Activated T-helper 2 cell treated with anti-CD3 and anti-CD28 coated beads, Interferon-gamma antibody, Interleukin-2, Interleukin-4, amounts not matched to agents 10 μg/mL and 5 μg/mL and 100 μg/mL, durations not matched to agents 14 hours and 24 hours and 36 hours (primary cell): ENCODE measurements around the gene SUMF1. TPM values are rescaled to one million over a fixed set of nuclear protein-coding genes. Genes with fewer than 3 reads are reported as not detected.

Source experiments
- DNase-seq: peaks from one replicate; pipeline ENCODE4 v3.0.0; 2021; ENCODE audit warnings: low spot score
- H3K27ac Mint-ChIP-seq: one replicate; pipeline ENCODE4 v1.8.0; 2021; ENCODE audit warnings: mixed read lengths
- H3K27me3 Mint-ChIP-seq: one replicate; pipeline ENCODE4 v1.8.0; 2021; ENCODE audit warnings: low read depth, mixed read lengths
- H3K36me3 Mint-ChIP-seq: one replicate; pipeline ENCODE4 v1.8.0; 2021; ENCODE audit warnings: low read depth, mixed read lengths
- H3K4me1 Mint-ChIP-seq: one replicate; pipeline ENCODE4 v1.8.0; 2021; ENCODE audit warnings: low read depth, mixed read lengths
- H3K4me3 Mint-ChIP-seq: one replicate; pipeline ENCODE4 v1.8.0; 2021; ENCODE audit warnings: low read depth, mild to moderate bottlenecking, moderate library complexity, mixed read lengths
- H3K9me3 Mint-ChIP-seq: one replicate; pipeline ENCODE4 v1.8.0; 2021; ENCODE audit warnings: mixed read lengths
- intact Hi-C: fragments of 100-400 bp; cut with micrococcal nuclease; formaldehyde crosslinking; loops from one replicate; pipeline ENCODE4 v1.15.1; 2023
- total RNA-seq: library from RNA; stranded (reverse); gene quantifications from 2 replicates; pipeline ENCODE4 v1.2.3, GENCODE V29; 2022

The SUMF1 gene
- total RNA-seq, 1 donor from 2014 or later, result 7.7 TPM

DNA sequence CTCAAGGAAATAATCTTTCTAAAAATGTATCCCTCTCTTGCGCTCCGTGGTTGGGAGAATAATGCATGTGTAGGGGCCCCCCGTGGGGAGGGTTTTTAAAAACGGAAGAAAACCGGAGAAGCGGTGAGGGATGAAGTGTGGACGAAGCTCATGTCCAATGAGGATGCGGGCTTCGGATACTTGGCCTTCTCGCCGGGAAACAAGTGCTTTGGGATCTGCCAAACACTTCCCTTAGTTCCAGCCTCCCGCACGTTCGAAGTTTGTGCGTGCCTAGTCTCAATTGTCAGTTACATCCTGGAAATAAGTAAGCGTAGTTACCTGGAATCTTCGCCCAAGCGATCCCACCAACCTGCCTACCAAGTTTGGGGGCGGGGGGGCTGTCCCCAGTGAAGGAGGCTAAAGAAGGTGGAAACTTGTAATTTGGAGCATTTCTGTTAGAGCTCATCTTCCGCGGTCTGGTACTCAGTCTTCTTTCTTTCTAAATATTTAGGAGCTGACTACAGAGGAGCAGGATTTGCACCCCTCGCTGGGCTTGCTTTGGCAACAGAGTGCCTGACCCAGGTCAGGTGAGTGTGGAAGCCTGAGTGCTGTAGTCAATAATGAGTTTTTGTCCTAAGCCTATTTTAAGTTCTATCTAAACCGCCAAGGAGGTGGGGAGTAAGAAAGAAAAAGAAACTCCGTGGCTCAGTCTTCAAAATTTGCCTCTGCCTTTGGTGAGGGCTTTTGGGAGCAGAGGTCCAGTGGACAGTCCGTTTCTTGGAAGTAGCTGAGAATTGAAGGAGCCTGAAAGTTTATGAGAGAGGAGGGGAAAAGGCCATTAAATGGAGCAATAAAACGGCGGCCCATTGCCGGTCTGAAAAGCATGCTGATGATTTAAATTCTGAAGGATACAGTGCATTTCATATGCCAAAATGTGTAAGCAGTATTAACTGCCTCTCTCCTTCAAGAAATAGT lies 27.1 kb upstream of the SUMF1 start:
- Mint-ChIP-seq H3K9me3 (no peaks in the 10 kb centered on the region), H3K27me3 (peaks cover 24% of the 10 kb centered on the region), H3K4me3 (peak overlapping the region; percentile 96), H3K27ac (peak overlapping the region; percentile 87), H3K4me1 (peaks cover 44% of the 10 kb centered on the region), H3K36me3 (peaks cover 45% of the 10 kb centered on the region)
- intact Hi-C loops, result loop anchor here (1.0 to 10.0 kb wide), 15 partner anchors 10 to 694 kb away; partner anchors contain the start of genes ARL8B, SETMAR and SUMF1
- no peak for DNase-seq

DNA sequence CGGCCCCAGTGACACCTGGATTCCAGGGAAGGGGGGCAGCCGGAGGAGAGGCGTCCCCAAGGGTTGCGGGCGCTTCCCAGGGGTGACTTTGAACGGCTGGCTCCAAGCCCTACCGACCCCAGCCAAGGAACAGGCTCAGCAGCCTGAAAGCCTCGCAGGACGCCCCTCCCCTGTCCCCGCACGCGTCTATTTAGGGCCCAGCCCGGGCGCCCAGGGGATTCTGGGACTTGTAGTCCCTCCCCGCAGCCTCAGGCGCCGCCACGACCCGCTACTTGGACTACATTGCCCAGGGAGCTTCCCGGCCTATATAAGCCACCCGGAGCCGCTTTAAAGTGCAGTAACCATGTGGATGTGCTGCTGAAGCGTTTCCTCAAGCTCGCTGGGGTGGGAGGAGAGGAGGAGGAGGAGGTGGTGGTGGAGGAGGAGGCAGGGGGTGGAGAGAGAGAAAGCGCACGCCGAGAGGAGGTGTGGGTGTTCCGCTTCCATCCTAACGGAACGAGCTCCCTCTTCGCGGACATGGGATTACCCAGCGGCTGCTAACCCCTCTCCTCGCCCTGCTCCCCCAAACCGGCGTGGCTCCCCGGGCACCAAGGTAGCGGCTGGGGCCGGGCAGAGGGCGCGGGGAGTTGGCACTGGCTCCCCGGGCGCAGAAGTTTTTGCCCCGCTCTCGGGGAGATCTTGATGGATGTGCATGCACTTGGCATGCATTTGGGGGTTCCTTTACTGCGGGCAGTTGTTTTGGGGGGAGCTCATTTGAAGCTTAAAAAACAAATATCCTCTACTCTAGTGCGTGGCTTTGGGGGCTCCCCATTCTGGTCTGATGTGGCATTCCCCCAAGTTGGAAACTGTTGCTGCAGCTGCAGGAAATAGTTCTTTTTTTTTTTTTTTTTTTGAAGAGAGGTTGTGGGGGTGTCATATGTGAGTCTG lies 26.2 kb upstream of the SUMF1 start, which contains the start of gene ITPR1:
Gene ITPR1, plus strand, starts transcription at position 335 of the 927 bp plus-strand sequence. CDS start 23,144 bp downstream, outside the sequence.
- H3K4me1 Mint-ChIP-seq, result peaks cover 44% of the 10 kb centered on the region
- peak within 1 kb of the TSS; percentile 96 for H3K4me3 Mint-ChIP-seq
- no peaks in the 10 kb centered on the region for H3K9me3 Mint-ChIP-seq
- H3K27me3 Mint-ChIP-seq, result peaks cover 28% of the 10 kb centered on the region
- H3K27ac Mint-ChIP-seq, result peak within 1 kb of the TSS; percentile 87
- intact Hi-C loops, result loop anchor here (1.0 to 10.0 kb wide), 15 partner anchors 11 to 695 kb away; partner anchors contain the start of genes ARL8B, SETMAR and SUMF1
- peaks cover 39% of the 10 kb centered on the region for H3K36me3 Mint-ChIP-seq
- DNase-seq, result peak; percentile 98

GRCh38 chr3:4492208-4493013 lies 25.3 kb upstream of the SUMF1 start:
- Mint-ChIP-seq H3K27me3 (peaks cover 28% of the 10 kb centered on the region), H3K9me3 (no peaks in the 10 kb centered on the region), H3K36me3 (peaks cover 31% of the 10 kb centered on the region), H3K4me3 (peak overlapping the region; percentile 96), H3K27ac (peak overlapping the region; percentile 87), H3K4me1 (peaks cover 40% of the 10 kb centered on the region)
- intact Hi-C loops, result loop anchor here (1.0 to 10.0 kb wide), 15 partner anchors 12 to 696 kb away; partner anchors contain the start of genes ARL8B, SETMAR and SUMF1
- peak; percentile 43 for DNase-seq

DNA sequence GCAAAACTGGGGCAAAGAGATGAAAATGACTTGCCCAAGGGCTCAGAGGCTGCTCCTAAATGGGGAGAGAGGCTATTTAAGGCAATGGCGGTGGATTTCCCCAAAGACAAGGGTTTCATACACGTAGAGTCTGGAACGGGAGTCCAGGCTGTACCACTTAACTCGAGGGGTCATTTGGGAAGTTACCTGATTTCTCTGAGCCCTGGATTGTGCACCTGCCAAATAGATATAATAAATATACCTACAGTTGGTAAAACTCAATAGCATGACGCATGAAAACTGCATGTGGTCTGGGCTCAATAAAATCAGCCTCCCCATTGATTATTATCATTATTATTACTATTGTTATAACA lies 24.8 kb upstream of the SUMF1 start:
- intact Hi-C loops, result loop anchor here (2.0 to 10.0 kb wide), 6 partner anchors 17 to 633 kb away; partner anchors contain the start of gene ARL8B
- Mint-ChIP-seq H3K4me3 (peak overlapping the region; percentile 96), H3K9me3 (no peaks in the 10 kb centered on the region), H3K27ac (no peak overlapping the region), H3K4me1 (peaks cover 35% of the 10 kb centered on the region), H3K27me3 (peaks cover 28% of the 10 kb centered on the region), H3K36me3 (peaks cover 27% of the 10 kb centered on the region)
- DNase-seq, result no peak

DNA sequence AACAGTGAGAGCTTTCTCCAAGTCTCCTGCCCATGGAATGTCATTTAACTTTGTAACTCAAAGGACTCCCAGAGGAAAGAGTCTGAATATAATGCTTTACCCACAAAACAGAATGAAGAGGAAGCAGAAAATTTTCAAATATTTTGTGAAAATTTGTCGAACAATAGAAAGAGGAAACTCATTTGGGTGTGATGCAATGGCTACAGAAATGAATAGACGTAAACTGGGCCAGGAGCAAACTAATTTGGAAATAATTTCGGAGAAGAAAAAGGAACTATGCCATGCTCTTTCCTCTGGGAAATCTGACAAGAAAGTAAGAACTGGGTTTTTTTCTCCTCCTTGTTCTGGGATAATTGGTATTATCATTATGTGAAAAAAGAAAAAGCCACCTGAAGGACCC lies 11.2 kb upstream of the SUMF1 start:
- Mint-ChIP-seq H3K4me1 (peaks cover 5% of the 10 kb centered on the region), H3K27ac (no peak overlapping the region), H3K9me3 (no peaks in the 10 kb centered on the region), H3K27me3 (peaks cover 4% of the 10 kb centered on the region), H3K4me3 (no peak overlapping the region), H3K36me3 (no peaks in the 10 kb centered on the region)
- DNase-seq, result no peak
- intact Hi-C loops, result no loop called here

DNA sequence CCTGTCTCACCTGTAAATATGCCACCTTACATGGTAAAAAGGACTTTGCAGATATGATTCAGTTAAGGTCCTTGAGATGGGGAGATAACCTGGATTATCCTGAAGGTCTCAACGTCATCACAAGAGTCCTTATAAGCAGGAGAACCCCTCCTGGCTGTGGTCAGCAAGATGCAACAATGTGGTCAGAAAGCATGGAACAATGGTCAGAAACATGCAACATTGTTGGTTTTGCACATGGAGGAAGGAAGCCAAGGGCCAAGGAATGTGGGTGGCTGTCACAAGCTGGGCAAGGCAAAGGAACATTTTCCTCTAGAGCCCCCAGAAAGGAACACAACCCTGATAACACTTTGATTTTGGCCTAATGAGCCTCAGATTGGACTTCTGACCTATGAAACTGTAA lies 9.4 kb upstream of the SUMF1 start:
- no peak overlapping the region for H3K4me3 Mint-ChIP-seq
- H3K4me1 Mint-ChIP-seq, result peaks cover 5% of the 10 kb centered on the region
- DNase-seq, result no peak
- H3K9me3 Mint-ChIP-seq, result no peaks in the 10 kb centered on the region
- peaks cover 6% of the 10 kb centered on the region for H3K27me3 Mint-ChIP-seq
- no peak overlapping the region for H3K27ac Mint-ChIP-seq
- no peaks in the 10 kb centered on the region for H3K36me3 Mint-ChIP-seq
- intact Hi-C loops, result no loop called here

DNA sequence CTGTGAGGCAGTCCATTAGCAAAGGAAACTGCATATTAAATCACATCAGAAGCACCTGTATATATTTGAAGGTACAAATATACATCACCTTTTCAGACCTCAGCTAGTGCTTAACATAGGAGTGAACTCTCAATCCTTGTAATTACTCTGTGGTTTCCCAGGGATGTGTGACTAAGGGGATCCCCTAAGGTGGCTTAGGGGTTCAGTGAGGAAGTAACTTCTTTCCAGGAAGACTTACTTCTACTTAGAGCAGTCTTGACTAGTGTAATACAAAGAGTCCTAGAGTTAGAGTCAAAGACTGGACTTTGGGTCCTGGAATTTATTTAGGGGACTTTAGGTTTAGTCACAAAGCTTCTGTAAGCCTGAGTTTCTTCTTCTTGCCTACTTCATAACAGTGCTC lies 8.7 kb upstream of the SUMF1 start:
- no peaks in the 10 kb centered on the region for H3K36me3 Mint-ChIP-seq
- no peaks in the 10 kb centered on the region for H3K9me3 Mint-ChIP-seq
- peaks cover 9% of the 10 kb centered on the region for H3K27me3 Mint-ChIP-seq
- intact Hi-C loops, result loop anchor here (2.0 kb wide), 1 partner anchor 17 kb away; the partner anchor contains the start of gene ITPR1
- peaks cover 5% of the 10 kb centered on the region for H3K4me1 Mint-ChIP-seq
- no peak overlapping the region for H3K4me3 Mint-ChIP-seq
- no peak for DNase-seq
- no peak overlapping the region for H3K27ac Mint-ChIP-seq

DNA sequence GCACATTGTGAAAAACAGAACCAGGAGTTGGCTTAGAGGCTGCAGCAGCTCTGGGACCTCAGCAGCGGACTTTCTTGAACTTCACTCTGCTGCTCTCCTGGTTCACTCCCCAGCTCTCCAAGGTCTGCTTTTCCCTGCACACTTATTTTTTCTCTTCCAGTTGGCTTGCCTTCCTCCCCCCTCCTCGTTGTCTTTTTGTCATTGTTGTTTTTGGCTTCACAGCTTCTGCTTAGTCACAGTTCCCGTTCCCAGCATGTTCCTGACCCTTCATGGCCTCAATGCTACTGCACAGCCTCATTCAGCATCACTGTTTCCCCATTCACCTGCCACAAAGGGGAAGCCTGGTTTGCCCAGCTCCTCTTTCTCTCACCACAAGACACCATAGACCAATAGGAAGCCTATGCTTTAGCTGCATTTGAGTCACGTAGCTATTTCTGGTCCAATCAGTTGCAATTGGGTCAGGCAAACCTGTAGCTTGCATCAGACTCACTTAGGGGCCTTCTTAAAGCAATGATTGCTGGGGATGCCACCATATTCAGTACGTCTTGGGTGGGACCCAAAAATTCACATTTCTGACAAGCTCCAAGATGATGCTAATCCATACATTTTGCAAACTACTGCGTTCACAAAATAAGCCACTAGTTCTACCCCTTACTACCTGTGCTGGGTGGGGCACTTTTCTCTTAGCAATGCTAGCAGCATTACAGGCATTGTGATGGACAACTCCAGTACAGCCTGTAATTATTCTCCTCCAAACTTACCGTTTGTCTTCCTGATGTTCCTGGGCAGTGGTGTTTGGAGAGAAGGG lies 7.8 kb upstream of the SUMF1 start:
- H3K36me3 Mint-ChIP-seq, result no peaks in the 10 kb centered on the region
- H3K9me3 Mint-ChIP-seq, result no peaks in the 10 kb centered on the region
- DNase-seq, result no peak
- no peak overlapping the region for H3K4me3 Mint-ChIP-seq
- intact Hi-C loops, result loop anchor here (2.0 kb wide), 1 partner anchor 18 kb away; the partner anchor contains the start of gene ITPR1
- no peak overlapping the region for H3K27ac Mint-ChIP-seq
- peaks cover 9% of the 10 kb centered on the region for H3K27me3 Mint-ChIP-seq
- peaks cover 5% of the 10 kb centered on the region for H3K4me1 Mint-ChIP-seq

DNA sequence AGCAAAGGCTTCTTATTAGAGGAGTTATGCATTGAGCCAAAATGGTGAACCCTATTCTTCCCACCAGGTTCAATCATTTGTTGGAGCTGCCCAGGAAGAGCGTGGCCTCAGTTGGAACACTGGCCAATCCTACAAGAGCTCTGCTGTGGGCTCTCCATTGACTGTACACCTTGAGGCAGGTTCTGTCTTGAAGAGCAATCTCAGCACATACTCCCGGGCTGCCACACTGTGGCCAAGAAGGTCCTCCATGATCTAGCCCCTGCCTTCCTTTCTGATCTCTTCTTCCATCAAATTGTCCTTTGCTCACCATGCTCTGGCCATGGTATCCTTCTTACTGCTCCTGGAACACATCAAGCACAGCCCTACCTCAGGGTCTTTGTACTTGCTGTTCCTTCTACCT lies 5.7 kb upstream of the SUMF1 start:
- Mint-ChIP-seq H3K27ac (no peak overlapping the region), H3K27me3 (peaks cover 9% of the 10 kb centered on the region), H3K36me3 (no peaks in the 10 kb centered on the region), H3K4me1 (peaks cover 5% of the 10 kb centered on the region), H3K4me3 (no peak overlapping the region), H3K9me3 (no peaks in the 10 kb centered on the region)
- DNase-seq, result no peak
- intact Hi-C loops, result no loop called here

DNA sequence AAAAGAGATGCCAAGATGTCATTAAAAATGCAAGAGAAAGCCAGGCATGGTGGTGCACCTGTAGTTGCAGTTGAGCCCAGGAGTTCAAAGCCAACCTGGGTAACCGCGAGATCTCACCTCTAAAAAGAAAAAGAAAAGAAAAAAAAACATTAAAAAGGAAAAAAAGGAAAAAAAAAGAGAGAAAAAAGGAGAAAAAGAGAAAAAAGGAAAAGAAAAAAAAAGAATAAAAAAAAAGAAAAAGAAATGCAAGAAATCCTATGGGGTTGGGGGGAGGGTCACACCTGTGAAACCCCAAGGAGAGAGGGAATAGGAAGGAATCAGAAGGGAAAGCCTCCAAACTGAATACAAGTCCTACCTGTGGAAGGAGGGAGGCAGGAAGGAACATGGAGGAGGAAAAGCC lies 5.2 kb upstream of the SUMF1 start:
- Mint-ChIP-seq H3K4me1 (peaks cover 7% of the 10 kb centered on the region), H3K4me3 (no peak overlapping the region), H3K27ac (no peak overlapping the region), H3K36me3 (no peaks in the 10 kb centered on the region), H3K27me3 (peaks cover 9% of the 10 kb centered on the region), H3K9me3 (no peaks in the 10 kb centered on the region)
- no peak for DNase-seq
- intact Hi-C loops, result no loop called here

- no peak for DNase-seq
- intact Hi-C loops, result no loop called here
- Mint-ChIP-seq H3K27ac (no peak overlapping the region), H3K4me1 (peaks cover 9% of the 10 kb centered on the region), H3K27me3 (peaks cover 9% of the 10 kb centered on the region), H3K36me3 (no peaks in the 10 kb centered on the region), H3K4me3 (no peak overlapping the region), H3K9me3 (no peaks in the 10 kb centered on the region)
Observed at GRCh38 chr3:4471907-4472306, 4.8 kb upstream of the SUMF1 start.
